Liver (tissue), 9 donors: Measurements from ENCODE around the gene NHERF2. TPM values are rescaled to one million over a fixed set of nuclear protein-coding genes. Genes with fewer than 3 reads are reported as not detected.

ENCODE experiments used
- DNase-seq: peaks from one replicate; pipeline ENCODE4 v3.0.0-alpha.2; 2017; ENCODE audit warnings: low spot score
- H3K27ac ChIP-seq, 2 donors: one replicate each; pipeline ENCODE4 v1.7.0; 2013; ENCODE audit warnings: inconsistent platforms in 2 of 2, low read length in 2 of 2, control low read depth in 1 of 2, low read depth in 1 of 2, mild to moderate bottlenecking in 1 of 2
- H3K27me3 ChIP-seq, 4 donors: one replicate each; pipeline versions ENCODE4 v1.6.1 to v1.7.0; 2013; ENCODE audit warnings: low read length in 3 of 4, inconsistent platforms in 1 of 4, mild to moderate bottlenecking in 1 of 4, moderate library complexity in 1 of 4; ENCODE audit not compliant: control insufficient read depth in 4 of 4, insufficient read depth in 4 of 4
- H3K36me3 ChIP-seq, 4 donors: one replicate each; pipeline versions ENCODE4 v1.6.1 to v1.7.0; 2013; ENCODE audit warnings: low read length in 3 of 4, mild to moderate bottlenecking in 3 of 4, low read depth in 1 of 4, moderate library complexity in 1 of 4; ENCODE audit not compliant: control insufficient read depth in 4 of 4, insufficient read depth in 3 of 4
- H3K4me1 ChIP-seq, 4 donors: one replicate each; pipeline versions ENCODE4 v1.6.1 to v1.7.0; 2013; ENCODE audit warnings: low read length in 3 of 4, mild to moderate bottlenecking in 3 of 4, moderate library complexity in 1 of 4; ENCODE audit not compliant: control insufficient read depth in 4 of 4, insufficient read depth in 4 of 4
- H3K4me3 ChIP-seq, 3 donors: one replicate each; pipeline versions ENCODE4 v1.6.1 to v1.7.0; 2013; ENCODE audit warnings: low read length in 3 of 3, control low read depth in 1 of 3, low read depth in 1 of 3, mild to moderate bottlenecking in 1 of 3
- H3K9ac ChIP-seq, 2 donors: one replicate each; pipeline ENCODE4 v1.7.0; 2013; ENCODE audit warnings: low read length in 2 of 2, mild to moderate bottlenecking in 2 of 2, moderate library complexity in 2 of 2, control low read depth in 1 of 2, low read depth in 1 of 2
- H3K9me3 ChIP-seq, 4 donors: one replicate each; pipeline versions ENCODE4 v1.6.1 to v1.7.0; 2013; ENCODE audit warnings: low read length in 3 of 4; ENCODE audit not compliant: control insufficient read depth in 4 of 4
- EGR1 ChIP-seq, 2 donors: IDR thresholded peaks; 2 replicates each; pipeline ENCODE4 v1.6.1; 2016 to 2018; ENCODE audit warnings: antibody characterized with exemption in 2 of 2, low read depth in 2 of 2
- FOXA2 ChIP-seq: IDR thresholded peaks from 2 replicates; pipeline ENCODE4 v1.6.1; 2016; ENCODE audit warnings: antibody characterized with exemption
- GABPA ChIP-seq, 2 donors: IDR thresholded peaks in 1 of 2; conservative IDR thresholded peaks in 1 of 2; 2 replicates each; pipeline ENCODE4 v1.6.1; 2016; ENCODE audit warnings: antibody characterized with exemption in 2 of 2, mild to moderate bottlenecking in 1 of 2, moderate library complexity in 1 of 2
- HNF4A ChIP-seq, 2 donors: conservative IDR thresholded peaks; 2 replicates each; pipeline ENCODE4 v1.6.1; 2016; ENCODE audit warnings: antibody characterized with exemption in 2 of 2, mild to moderate bottlenecking in 2 of 2
- HNF4G ChIP-seq: IDR thresholded peaks from 2 replicates; pipeline ENCODE4 v1.6.1; 2016; ENCODE audit warnings: antibody characterized with exemption
- JUND ChIP-seq, 2 donors: IDR thresholded peaks; 2 replicates each; pipeline ENCODE4 v1.6.1; 2016; ENCODE audit warnings: antibody characterized with exemption in 2 of 2
- MAX ChIP-seq: IDR thresholded peaks from 2 replicates; pipeline ENCODE4 v1.6.1; 2016; ENCODE audit warnings: antibody characterized with exemption
- NR2F2 ChIP-seq: IDR thresholded peaks from 2 replicates; pipeline ENCODE4 v1.6.1; 2016; ENCODE audit warnings: antibody characterized with exemption
- REST ChIP-seq: IDR thresholded peaks from 2 replicates; pipeline ENCODE4 v1.6.1; 2016; ENCODE audit warnings: antibody characterized with exemption, mild to moderate bottlenecking
- RXRA ChIP-seq, 2 donors: IDR thresholded peaks; 2 replicates each; pipeline ENCODE4 v1.6.1; 2017 to 2018; ENCODE audit warnings: antibody characterized with exemption in 2 of 2, mild to moderate bottlenecking in 1 of 2
- SP1 ChIP-seq: IDR thresholded peaks from 2 replicates; pipeline ENCODE4 v1.6.1; 2018; ENCODE audit warnings: antibody characterized with exemption, mild to moderate bottlenecking
- TAF1 ChIP-seq: conservative IDR thresholded peaks from 2 replicates; pipeline ENCODE4 v1.6.1; 2016; ENCODE audit warnings: antibody characterized with exemption, mild to moderate bottlenecking
- YY1 ChIP-seq: IDR thresholded peaks from 2 replicates; pipeline ENCODE4 v1.6.1; 2016; ENCODE audit warnings: antibody characterized with exemption, mild to moderate bottlenecking
- ZBTB33 ChIP-seq: IDR thresholded peaks from 2 replicates; pipeline ENCODE4 v1.6.1; 2016; ENCODE audit warnings: antibody characterized with exemption
- WGBS: extraction: QIAGEN DNeasy Blood & Tissue Kit; methylation state at CpG from one replicate; pipeline ENCODE4 v1.1.7; 2013; 5-methylcytosine and 5-hydroxymethylcytosine counted together
- polyA plus RNA-seq, 2 donors: library from polyadenylated mRNA; stranded (reverse) in 1 of 2; unstranded in 1 of 2; fragments of 200-250 nt in 1 of 2; fragments of >200 nt in 1 of 2; fragmentation: Nextera tagmentation in 1 of 2; extraction: Ambion mirVana in 1 of 2; gene quantifications; one replicate each; pipeline versions ENCODE4 v1.2.1 to v1.2.3, GENCODE V29; 2013 to 2015
- total RNA-seq, 2 donors: library from RNA; depleted of rRNA; stranded (reverse); fragments of >200 nt; gene quantifications; one replicate each; pipeline ENCODE4 v1.2.3, GENCODE V29; 2014
- donor health status: healthy.
- donor health status: healthy.
- donor health status: healthy.
- donor health status: healthy.
- donor health status: healthy.

Gene NHERF2
- total and polyA plus RNA-seq, 4 donors = 36.6 to 205 (median 74.1) TPM

- TF ChIP-seq FOXA2 (no peak), HNF4G (no peak), YY1 (peak; percentile 86), ZBTB33 (no peak), JUND (IDR thresholded peaks at IDR 0.05) (no peak), MAX (no peak)
Measured at GRCh38 chr16:1983544-1984346, 43.0 kb upstream of the NHERF2 start, which contains the start of gene GFER (continued).

- H3K4me1 ChIP-seq = peaks cover 6 to 42% (median 17%) of the 10 kb centered on the region in 4 donors
- peak overlapping the region; percentile 40 to 83 for H3K27ac ChIP-seq
- 10% methylated on average over 58 of the region's 58 CpGs for WGBS
- H3K9ac ChIP-seq = peak overlapping the region; percentile 4 to 56
- no peaks in the 10 kb centered on the region for H3K9me3 ChIP-seq
- DNase-seq = peak; percentile 59
- TF ChIP-seq SP1 (peak; percentile 27), REST (no peak), HNF4A (conservative IDR thresholded peaks at IDR 0.05) (peak; percentile 79 to 81), YY1 (no peak), RXRA (IDR thresholded peaks at IDR 0.05) (peak in 1 of 2 donors; percentile 18)
- H3K27me3 ChIP-seq = peaks cover 0 to 4% (median 1%) of the 10 kb centered on the region in 4 donors
- H3K4me3 ChIP-seq = peak overlapping the region; percentile 65 to 90 (median 77)
- H3K36me3 ChIP-seq = peaks cover 0 to 17% (median under 1%) of the 10 kb centered on the region in 4 donors
Measured at GRCh38 chr16:1984347-1985225, 42.1 kb upstream of the NHERF2 start.

- Histone ChIP-seq H3K36me3 (peaks cover 0 to 17% (median under 1%) of the 10 kb centered on the region in 4 donors), H3K27ac (no peak overlapping the region), H3K9ac (peak overlapping the region in 1 of 2 donors; percentile 4), H3K9me3 (no peaks in the 10 kb centered on the region), H3K4me1 (peaks cover 10 to 39% (median 20%) of the 10 kb centered on the region in 4 donors), H3K4me3 (no peak overlapping the region), H3K27me3 (peaks cover 0 to 5% (median 2%) of the 10 kb centered on the region in 4 donors)
- DNase-seq = no peak
- WGBS = 82% methylated on average over 14 of the region's 14 CpGs
- TF ChIP-seq MAX = no peak
- no peak for TF ChIP-seq GABPA (IDR thresholded peaks at IDR 0.05 in 1 of 2, conservative IDR thresholded peaks at IDR 0.05 in 1 of 2)
- no peak for TF ChIP-seq TAF1
- no peak for TF ChIP-seq EGR1 (IDR thresholded peaks at IDR 0.05; ENCODE audit: low read depth in 2 of 2)
- no peak for TF ChIP-seq ZBTB33
- TF ChIP-seq RXRA (IDR thresholded peaks at IDR 0.05) = no peak
- no peak for TF ChIP-seq NR2F2
Measured at GRCh38 chr16:1985466-1986150, 41.1 kb upstream of the NHERF2 start.
